Breast epithelium (tissue), 3 donors: ENCODE data around the gene MITF.

Experiments used
- POLR2A ChIP-seq: fragments of 450-650 bp; IDR thresholded peaks from one replicate; pipeline ENCODE4 v1.6.1; 2016; ENCODE audit warnings: antibody characterized with exemption, mild to moderate bottlenecking, moderate library complexity
- POLR2AphosphoS5 ChIP-seq, 3 donors: sonication (generic); formaldehyde crosslinking; IDR thresholded peaks; one replicate each; pipeline ENCODE4 v1.6.1; 2017; ENCODE audit warnings: antibody characterized with exemption in 3 of 3
- TF ChIP-seq, protein P1 (sequence below), 3 donors: fragments of 450-650 bp; IDR thresholded peaks; one replicate each; pipeline ENCODE4 v1.5.1; 2016 to 2017; ENCODE audit warnings: antibody characterized with exemption in 3 of 3, mild to moderate bottlenecking in 3 of 3, moderate library complexity in 3 of 3

DNA sequence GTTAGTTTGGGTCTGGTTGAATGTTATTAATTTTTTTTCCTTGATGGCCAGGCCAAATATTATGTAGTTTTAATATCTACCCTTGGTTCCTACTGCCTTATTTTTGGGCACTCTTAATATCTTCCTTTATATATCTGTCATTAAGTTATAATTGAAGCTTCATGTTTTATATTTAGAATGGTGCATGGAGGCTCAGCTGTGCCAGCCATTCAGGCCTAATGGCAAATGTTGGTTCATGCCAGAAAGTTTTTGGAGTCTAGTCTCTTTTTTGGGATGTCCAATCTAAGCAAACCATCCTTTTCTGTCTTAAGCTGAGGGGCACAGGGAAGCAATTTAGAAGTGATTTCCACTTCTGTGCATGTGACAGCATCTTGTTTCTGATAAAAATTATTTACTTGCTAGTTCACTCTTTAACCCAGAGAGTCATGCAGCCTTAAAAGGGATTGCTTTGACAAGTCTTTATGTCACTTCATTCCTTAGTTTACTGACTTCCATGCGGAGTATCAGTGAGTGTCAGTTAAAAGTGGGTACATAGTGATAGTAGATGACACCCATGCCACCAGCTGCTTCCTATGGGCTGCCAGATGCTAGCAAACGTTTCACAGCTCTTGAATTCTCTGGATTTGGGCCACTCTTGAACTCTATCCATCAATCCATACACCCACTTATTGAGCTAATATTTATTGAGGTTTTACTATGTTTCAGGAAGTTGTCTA is 33.0 kb downstream of the MITF start:
- TF ChIP-seq, protein P1, sequence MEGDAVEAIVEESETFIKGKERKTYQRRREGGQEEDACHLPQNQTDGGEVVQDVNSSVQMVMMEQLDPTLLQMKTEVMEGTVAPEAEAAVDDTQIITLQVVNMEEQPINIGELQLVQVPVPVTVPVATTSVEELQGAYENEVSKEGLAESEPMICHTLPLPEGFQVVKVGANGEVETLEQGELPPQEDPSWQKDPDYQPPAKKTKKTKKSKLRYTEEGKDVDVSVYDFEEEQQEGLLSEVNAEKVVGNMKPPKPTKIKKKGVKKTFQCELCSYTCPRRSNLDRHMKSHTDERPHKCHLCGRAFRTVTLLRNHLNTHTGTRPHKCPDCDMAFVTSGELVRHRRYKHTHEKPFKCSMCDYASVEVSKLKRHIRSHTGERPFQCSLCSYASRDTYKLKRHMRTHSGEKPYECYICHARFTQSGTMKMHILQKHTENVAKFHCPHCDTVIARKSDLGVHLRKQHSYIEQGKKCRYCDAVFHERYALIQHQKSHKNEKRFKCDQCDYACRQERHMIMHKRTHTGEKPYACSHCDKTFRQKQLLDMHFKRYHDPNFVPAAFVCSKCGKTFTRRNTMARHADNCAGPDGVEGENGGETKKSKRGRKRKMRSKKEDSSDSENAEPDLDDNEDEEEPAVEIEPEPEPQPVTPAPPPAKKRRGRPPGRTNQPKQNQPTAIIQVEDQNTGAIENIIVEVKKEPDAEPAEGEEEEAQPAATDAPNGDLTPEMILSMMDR (IDR thresholded peaks at IDR 0.05), result no peak
- TF ChIP-seq POLR2A (no peak), POLR2AphosphoS5 (IDR thresholded peaks at IDR 0.05) (no peak)
